Spleen (tissue), 11 donors: ENCODE measurements around the gene SHH. TPM values are rescaled to one million over a fixed set of nuclear protein-coding genes. Genes with fewer than 3 reads are reported as not detected.

Experiments
- DNase-seq: peaks from one replicate; pipeline ENCODE4 v3.0.0-alpha.2; 2020
- H3K27ac ChIP-seq, 8 donors: fragments of 200-600 bp; sonication (generic) in 7 of 8; 1 replicate in 4 of 8; 2 replicates in 4 of 8; pipeline versions ENCODE4 v1.5.0 to v1.8.0; 2016 to 2021; ENCODE audit warnings: inconsistent platforms in 4 of 8, mild to moderate bottlenecking in 4 of 8, moderate library complexity in 1 of 8
- H3K27me3 ChIP-seq, 7 donors: fragments of 200-600 bp; sonication (generic) in 6 of 7; replicated peaks in 1 of 7; 1 replicate in 4 of 7; 2 replicates in 3 of 7; pipeline versions ENCODE4 v1.5.0 to v1.8.0; 2016 to 2021; ENCODE audit warnings: inconsistent platforms in 3 of 7, mild to moderate bottlenecking in 1 of 7
- H3K36me3 ChIP-seq, 6 donors: fragments of 200-600 bp; sonication (generic) in 5 of 6; 1 replicate in 4 of 6; 2 replicates in 2 of 6; pipeline versions ENCODE4 v1.5.0 to v1.8.0; 2016 to 2021; ENCODE audit warnings: inconsistent platforms in 2 of 6
- H3K4me1 ChIP-seq, 6 donors: fragments of 200-600 bp; sonication (generic) in 5 of 6; 1 replicate in 3 of 6; 2 replicates in 3 of 6; pipeline versions ENCODE4 v1.5.0 to v1.8.0; 2016 to 2021; ENCODE audit warnings: inconsistent platforms in 3 of 6
- H3K4me3 ChIP-seq, 8 donors: fragments of 200-600 bp; sonication (generic) in 7 of 8; 1 replicate in 4 of 8; 2 replicates in 4 of 8; pipeline versions ENCODE4 v1.5.0 to v1.8.0; 2016 to 2021; ENCODE audit warnings: inconsistent platforms in 4 of 8, mild to moderate bottlenecking in 4 of 8, moderate library complexity in 2 of 8
- H3K9me3 ChIP-seq, 8 donors: fragments of 200-600 bp; sonication (generic) in 7 of 8; 1 replicate in 4 of 8; 2 replicates in 4 of 8; pipeline versions ENCODE4 v1.5.0 to v1.8.0; 2016 to 2021; ENCODE audit warnings: inconsistent platforms in 4 of 8
- POLR2A ChIP-seq, 3 donors: fragments of 450-650 bp; IDR thresholded peaks; one replicate each; pipeline ENCODE4 v1.5.1; 2017; ENCODE audit warnings: antibody characterized with exemption in 3 of 3, mild to moderate bottlenecking in 1 of 3
- POLR2AphosphoS5 ChIP-seq, 3 donors: sonication (generic); formaldehyde crosslinking; IDR thresholded peaks; one replicate each; pipeline ENCODE4 v1.5.1; 2017; ENCODE audit warnings: antibody characterized with exemption in 3 of 3
- WGBS, 5 donors: extraction: QIAGEN DNeasy Blood & Tissue Kit in 3 of 5; methylation state at CpG; one replicate each; pipeline versions ENCODE4 v1.1.5 to v1.1.7; 2013 to 2018; 5-methylcytosine and 5-hydroxymethylcytosine counted together
- intact Hi-C: fragments of 100-400 bp; cut with DNase I; formaldehyde crosslinking; loops from one replicate; pipeline ENCODE4 v1.15.0; 2023; ENCODE audit warnings: low total_unique reads
- polyA plus RNA-seq, 3 donors: library from polyadenylated mRNA; stranded (reverse); fragments of 200-250 nt; gene quantifications; one replicate each; pipeline ENCODE4 v1.2.1, GENCODE V29; 2013
- total RNA-seq, 7 donors: library from RNA; depleted of rRNA in 3 of 7; stranded (reverse); fragments of >200 nt in 3 of 7; fragmentation: NEBNext Ultra II Directional in 4 of 7; extraction: Animal tissue kit (Norgen Biotek cat#: 25700) in 4 of 7; gene quantifications; one replicate each; pipeline versions ENCODE4 v1.1.0 to v1.2.1, GENCODE V29; 2016 to 2021
- TF ChIP-seq, protein P1 (sequence below), 11 experiments: fragments of 200-600 bp in 7 of 11; fragments of 450-650 bp in 4 of 11; sonication (generic) in 4 of 11; IDR thresholded peaks in 8 of 11; conservative IDR thresholded peaks in 3 of 11; 1 replicate in 7 of 11; 2 replicates in 4 of 11; pipeline versions ENCODE4 v1.4.0 to v1.8.0; 2016 to 2021; ENCODE audit warnings: antibody characterized with exemption in 11 of 11, inconsistent platforms in 4 of 11, mild to moderate bottlenecking in 1 of 11
- donor health status: healthy with polysubstance abuse.
- donor health status: DM: no; HTN: no; CAD: no; lungs with moderate emphysema.
- donor health status: DM: no; HTN: no; CAD: no.
- donor health status: Bipolar disorder and iron deficiency.
- donor health status: healthy.
- donor health status: DM: no; HTN: no; CAD: no.
- donor health status: DM: yes; HTN: yes; CAD: no.

Gene SHH
- total and polyA plus RNA-seq, 10 donors = not detected

DNA sequence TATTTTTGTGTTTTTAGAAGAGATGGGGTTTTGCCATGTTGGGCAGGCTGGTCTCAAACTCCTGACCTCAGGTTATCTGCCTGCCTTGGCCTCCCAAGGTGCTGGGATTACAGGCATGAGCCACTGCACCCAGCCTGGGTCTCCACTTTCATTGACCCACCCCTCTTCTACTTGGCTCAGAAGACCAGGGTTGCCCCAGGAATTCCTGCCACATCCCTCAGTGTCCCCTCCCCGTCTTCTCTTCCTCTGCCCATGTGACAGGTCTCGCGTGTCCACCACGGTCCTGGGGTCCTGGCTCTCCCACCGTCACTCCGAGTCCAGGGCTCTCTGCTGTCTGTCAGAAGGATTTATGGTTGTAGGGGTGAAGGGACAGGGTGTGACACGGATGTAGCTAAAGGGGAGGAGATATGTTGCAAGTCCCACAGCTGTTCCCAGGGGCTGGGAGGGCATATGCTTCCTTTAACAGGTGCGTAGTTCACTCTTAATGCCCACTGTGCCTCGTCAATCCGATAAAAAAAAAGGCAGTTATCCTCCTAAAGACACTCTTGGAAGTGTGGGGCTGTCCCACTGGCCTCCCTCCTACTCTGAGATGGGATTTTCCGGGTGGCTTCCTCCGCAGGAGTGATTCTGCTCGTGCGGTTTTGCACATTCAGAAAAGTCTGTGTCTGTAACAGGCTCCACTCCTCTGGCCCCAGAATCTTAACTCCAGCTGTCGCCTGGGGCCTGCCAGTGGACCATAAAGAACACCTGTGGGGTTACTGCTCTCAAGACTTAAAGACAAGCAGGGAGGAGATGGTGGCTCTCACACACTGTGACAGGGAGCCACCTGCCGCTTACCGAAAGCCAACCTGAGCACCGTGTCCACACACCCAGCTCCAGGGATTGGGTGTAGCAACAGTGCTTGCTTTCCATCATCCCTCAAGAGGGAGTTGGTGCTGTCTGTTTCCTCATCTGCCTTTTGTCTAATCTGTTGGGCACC, 36.7 kb upstream of the SHH start:
- Histone ChIP-seq H3K4me3 (no peak overlapping the region), H3K27ac (no peak overlapping the region), H3K36me3 (no peaks in the 10 kb centered on the region), H3K27me3 (peaks cover 0 to 59% (median 0%) of the 10 kb centered on the region in 7 donors), H3K4me1 (no peaks in the 10 kb centered on the region), H3K9me3 (peaks cover 0 to under 1% (median under 1%) of the 10 kb centered on the region in 8 donors)
- DNase-seq = no peak
- TF ChIP-seq, protein P1, sequence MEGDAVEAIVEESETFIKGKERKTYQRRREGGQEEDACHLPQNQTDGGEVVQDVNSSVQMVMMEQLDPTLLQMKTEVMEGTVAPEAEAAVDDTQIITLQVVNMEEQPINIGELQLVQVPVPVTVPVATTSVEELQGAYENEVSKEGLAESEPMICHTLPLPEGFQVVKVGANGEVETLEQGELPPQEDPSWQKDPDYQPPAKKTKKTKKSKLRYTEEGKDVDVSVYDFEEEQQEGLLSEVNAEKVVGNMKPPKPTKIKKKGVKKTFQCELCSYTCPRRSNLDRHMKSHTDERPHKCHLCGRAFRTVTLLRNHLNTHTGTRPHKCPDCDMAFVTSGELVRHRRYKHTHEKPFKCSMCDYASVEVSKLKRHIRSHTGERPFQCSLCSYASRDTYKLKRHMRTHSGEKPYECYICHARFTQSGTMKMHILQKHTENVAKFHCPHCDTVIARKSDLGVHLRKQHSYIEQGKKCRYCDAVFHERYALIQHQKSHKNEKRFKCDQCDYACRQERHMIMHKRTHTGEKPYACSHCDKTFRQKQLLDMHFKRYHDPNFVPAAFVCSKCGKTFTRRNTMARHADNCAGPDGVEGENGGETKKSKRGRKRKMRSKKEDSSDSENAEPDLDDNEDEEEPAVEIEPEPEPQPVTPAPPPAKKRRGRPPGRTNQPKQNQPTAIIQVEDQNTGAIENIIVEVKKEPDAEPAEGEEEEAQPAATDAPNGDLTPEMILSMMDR (IDR thresholded peaks at IDR 0.05 in 8 of 11, conservative IDR thresholded peaks at IDR 0.05 in 3 of 11) = no peak
- TF ChIP-seq POLR2AphosphoS5 (IDR thresholded peaks at IDR 0.05) (no peak), POLR2A (IDR thresholded peaks at IDR 0.05) (no peak)
- WGBS, 5 donors = 66 to 71% (median 70%) methylated on average over 16 to 18 of the region's 18 CpGs
- intact Hi-C loops = no loop called here

DNA sequence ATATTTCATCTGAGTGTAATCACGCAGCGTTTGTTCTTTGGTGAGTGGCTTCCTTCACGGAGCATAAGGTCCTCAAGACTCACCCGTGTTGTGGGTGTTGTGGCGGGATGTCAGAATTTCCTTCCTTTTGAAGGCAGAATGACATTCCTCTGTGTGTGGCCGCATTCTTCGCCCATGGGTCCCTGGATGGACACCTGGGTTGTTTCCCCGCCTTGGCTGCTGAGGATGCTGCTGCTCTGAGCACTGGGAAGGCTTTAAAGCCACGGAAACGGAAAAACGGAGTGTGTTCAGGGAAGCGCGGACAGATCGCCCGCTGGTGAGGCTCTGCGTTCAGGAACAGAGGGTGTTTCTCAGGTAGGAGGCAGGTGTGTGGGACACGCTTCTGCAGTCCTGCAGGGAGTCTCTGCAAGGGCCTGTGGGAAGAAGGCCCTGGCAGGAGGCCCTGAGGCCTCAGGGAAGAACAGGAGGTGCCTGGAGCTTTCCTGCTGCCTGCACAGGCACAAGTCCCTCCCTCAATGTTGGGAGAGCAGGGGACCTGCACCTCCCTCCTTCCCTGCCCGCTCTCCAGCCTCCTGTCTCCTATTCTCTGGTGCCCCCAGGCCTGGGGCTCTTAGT, 35.7 kb upstream of the SHH start:
- H3K9me3 ChIP-seq = no peaks in the 10 kb centered on the region
- DNase-seq = peak; percentile 30
- TF ChIP-seq, protein P1 (IDR thresholded peaks at IDR 0.05 in 8 of 11, conservative IDR thresholded peaks at IDR 0.05 in 3 of 11) = no peak
- TF ChIP-seq POLR2A (IDR thresholded peaks at IDR 0.05) = no peak
- no peak for TF ChIP-seq POLR2AphosphoS5 (IDR thresholded peaks at IDR 0.05)
- H3K4me1 ChIP-seq = no peaks in the 10 kb centered on the region
- WGBS, 5 donors = 62 to 71% (median 68%) methylated on average over 18 of the region's 18 CpGs
- peaks cover 0 to 62% (median 0%) of the 10 kb centered on the region in 7 donors for H3K27me3 ChIP-seq
- no peak overlapping the region for H3K4me3 ChIP-seq
- H3K36me3 ChIP-seq = no peaks in the 10 kb centered on the region
- H3K27ac ChIP-seq = no peak overlapping the region
- intact Hi-C loops = no loop called here

DNA sequence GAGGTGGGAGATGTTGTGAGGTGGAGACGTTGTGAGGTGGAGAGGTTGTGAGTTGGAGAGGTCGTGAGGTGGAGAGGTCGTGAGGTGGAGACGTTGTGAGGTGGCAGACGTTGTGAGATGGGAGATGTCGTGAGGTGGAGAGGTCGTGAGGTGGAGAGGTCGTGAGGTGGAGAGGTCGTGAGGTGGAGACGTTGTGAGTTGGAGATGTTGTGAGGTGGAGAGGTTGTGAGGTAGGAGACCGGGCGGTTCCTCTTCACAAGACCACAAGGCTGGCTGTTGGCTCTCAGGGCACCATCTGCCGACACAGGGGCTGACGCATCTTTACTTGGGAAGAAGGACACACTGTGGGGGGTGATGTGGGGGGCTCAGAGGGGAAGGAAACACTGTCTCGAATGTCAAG, 34.7 kb upstream of the SHH start:
- Histone ChIP-seq H3K4me3 (no peak overlapping the region), H3K4me1 (no peaks in the 10 kb centered on the region), H3K36me3 (no peaks in the 10 kb centered on the region), H3K27ac (no peak overlapping the region), H3K9me3 (no peaks in the 10 kb centered on the region), H3K27me3 (peaks cover 0 to 61% (median 2%) of the 10 kb centered on the region in 7 donors)
- no peak for TF ChIP-seq POLR2A (IDR thresholded peaks at IDR 0.05)
- TF ChIP-seq POLR2AphosphoS5 (IDR thresholded peaks at IDR 0.05) = no peak
- peak; percentile 39 for DNase-seq
- intact Hi-C loops = no loop called here
- 76 to 86% (median 80%) methylated on average over 15 of the region's 15 CpGs for WGBS, 5 donors

DNA sequence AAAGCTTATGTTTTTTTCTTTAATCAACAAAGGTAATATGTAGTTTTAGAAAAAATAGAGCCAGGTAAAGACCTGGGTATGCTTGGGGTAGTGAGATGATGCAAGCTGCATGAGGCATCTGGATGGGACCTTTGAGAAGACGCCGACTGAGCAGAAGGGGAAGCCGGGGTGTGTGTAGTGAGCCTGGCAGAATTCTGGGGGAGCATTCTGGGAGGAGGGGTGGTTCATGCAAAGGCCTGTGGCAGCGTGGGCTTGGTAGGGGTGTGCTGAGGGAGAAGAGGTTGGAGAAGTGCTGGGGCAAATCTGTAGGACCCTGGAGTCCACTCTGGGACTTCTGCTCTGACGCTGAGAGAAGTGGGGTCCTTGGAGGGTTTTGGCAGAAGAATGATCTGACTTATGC, 33.9 kb upstream of the SHH start:
- no peak overlapping the region for H3K27ac ChIP-seq
- no peaks in the 10 kb centered on the region for H3K36me3 ChIP-seq
- TF ChIP-seq POLR2AphosphoS5 (IDR thresholded peaks at IDR 0.05) = no peak
- TF ChIP-seq POLR2A (IDR thresholded peaks at IDR 0.05) = no peak
- TF ChIP-seq, protein P1 (IDR thresholded peaks at IDR 0.05 in 8 of 11, conservative IDR thresholded peaks at IDR 0.05 in 3 of 11) = no peak
- H3K4me1 ChIP-seq = no peaks in the 10 kb centered on the region
- no peak for DNase-seq
- H3K4me3 ChIP-seq = no peak overlapping the region
- peaks cover 0 to 60% (median 2%) of the 10 kb centered on the region in 7 donors for H3K27me3 ChIP-seq
- no peaks in the 10 kb centered on the region for H3K9me3 ChIP-seq
- WGBS, 5 donors = 79 to 89% (median 87%) methylated on average over 5 of the region's 5 CpGs
- intact Hi-C loops = no loop called here
